Measurements from ENCODE around the gene ITIH4.
"Not testable (repeated sequence)": the region's sequence is repeated elsewhere in the genome, so short reads cannot be mapped to it uniquely, and the experiment has no call there.

Gene ITIH4

GRCh38 chr3:52779837-52780585, 50.5 kb downstream of the ITIH4 start:
- no peak for DNase-seq

DNA sequence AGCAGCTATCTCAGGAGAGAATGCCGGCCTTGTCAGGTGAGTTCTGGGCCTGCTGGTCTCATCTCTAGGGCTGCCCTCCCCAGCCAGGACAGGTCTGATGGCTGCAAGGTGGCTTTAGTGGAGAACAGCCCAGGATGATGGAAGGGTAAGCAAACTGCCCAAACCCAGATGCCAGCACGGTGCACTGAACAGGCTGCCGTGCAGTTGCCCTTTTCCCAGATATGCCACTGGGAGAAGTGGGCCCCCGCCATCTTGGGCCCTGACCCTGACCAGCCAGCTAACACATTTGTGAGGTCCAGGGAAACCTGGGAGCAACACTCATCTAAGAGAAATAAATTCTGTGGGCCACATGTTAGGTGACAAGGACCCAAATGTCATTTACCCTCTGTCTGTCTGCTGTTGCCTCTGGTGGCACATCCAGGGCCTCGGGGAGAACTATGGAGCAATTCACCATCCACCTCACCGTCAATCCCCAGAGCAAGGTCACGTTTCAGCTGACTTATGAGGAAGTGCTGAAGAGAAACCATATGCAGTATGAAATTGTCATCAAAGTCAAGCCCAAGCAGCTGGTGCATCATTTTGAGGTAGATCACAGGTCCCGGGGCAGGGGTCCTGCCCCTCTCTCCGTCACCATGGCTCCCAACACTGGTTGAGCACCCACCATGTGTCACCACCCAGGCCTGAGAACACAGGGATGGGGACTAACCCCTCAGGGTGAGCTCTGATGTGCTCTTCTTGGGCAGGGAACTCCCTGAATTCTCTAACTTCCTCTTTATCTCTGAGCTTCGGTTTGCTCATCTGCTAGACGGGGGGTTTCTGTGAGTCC, 51.2 kb downstream of the ITIH4 start:
- DNase-seq, result peak; percentile 79

GRCh38 chr3:52777959-52778805, 52.3 kb downstream of the ITIH4 start:
- DNase-seq, result peak; percentile 29

DNA sequence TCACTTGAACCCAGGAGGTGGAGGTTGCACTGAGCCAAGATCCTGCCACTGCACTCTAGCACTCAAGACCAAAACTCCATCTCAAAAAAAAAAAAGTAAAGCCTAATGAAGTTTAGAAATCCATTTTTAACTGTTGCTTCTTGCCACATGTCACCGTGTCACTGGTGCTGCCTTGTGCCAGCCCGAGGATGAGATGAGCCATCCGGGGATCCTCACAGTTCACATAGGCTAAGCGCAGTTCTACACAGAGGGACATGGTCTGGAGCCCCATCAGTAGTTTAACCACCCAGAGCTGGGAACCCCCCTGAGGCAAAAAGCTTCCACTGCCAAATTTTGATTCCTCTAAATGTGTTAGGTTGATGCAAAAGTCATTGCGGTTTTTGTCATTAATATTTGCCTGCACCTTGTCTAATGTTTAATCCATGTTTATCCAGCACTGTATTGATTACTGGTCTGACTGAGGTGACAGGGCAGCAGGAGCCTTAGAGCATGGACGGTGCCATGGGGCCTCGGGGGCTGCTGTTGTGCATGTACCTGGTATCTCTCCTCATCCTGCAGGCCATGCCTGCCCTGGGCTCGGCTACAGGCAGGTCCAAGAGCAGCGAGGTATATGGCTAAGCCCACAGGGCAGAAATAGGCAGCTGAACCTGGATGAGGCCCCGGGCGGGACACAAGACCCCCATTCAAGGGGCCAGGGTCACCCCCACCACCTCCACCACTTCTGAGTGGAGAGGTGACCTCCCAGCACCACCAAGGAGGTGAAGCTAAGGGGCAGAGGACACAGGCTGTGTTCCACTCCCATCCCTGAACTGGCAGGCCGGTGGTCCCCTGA, 53.1 kb downstream of the ITIH4 start, which contains the start of gene ITIH1:
TSS of gene ITIH1 (plus strand) at position 473 of the 832 bp plus-strand sequence. CDS start at position 490, 17 bp downstream.
- no peak for DNase-seq

GRCh38 chr3:52776486-52776885, 54.0 kb downstream of the ITIH4 start:
- not testable (repeated sequence) for DNase-seq

DNA sequence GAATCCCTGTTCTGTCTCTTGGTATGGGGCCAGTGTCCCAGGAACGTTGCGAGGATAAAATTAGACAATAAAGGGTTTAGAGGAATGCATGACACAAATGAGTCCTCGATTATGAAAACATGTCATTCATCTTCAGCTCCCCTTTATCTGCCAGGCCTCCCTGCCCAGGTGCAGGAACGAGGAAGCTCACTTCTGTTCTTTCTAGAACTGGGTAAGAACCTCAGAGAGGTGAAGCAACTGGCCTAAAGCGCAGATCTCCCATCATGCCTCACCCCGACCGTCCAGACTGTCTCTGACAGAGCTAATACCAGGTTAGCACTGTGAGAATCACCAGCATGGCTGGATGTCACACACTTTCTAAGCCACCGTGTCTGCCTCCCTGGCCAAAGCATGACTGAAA, 54.6 kb downstream of the ITIH4 start:
- DNase-seq, result no peak

GRCh38 chr3:52774901-52775864, 55.3 kb downstream of the ITIH4 start:
- DNase-seq, result peak; percentile 13

DNA sequence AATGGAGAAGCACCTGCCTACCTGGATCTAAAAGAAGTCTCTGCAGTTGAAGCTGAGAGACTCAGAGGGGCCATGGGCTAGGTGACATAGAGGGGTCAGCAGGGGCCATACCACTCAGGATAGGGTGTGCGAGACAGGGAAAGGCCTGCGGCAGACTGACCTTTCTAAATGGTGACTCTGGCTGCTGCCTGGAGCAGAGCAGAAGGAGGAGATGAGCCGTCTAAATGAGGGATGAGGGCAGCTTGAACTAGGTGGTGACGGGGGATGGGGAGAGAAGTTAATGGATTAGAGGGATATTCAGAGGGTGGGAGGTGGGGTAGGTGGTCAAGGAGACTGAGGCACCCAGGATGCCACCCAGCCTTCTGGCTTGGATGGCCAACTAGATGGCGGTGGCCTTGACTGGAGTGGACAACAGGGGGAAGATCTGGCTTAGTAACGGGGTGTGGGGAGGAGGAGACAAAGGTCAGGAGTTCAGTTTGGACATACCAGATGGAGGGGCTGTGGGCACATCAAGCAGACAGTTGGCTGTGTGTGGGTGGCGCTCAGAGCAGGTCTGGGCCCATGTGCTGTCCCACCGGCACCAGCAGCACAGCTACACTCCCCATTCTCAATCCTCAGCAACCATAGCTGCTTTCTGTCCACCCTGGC, 56.3 kb downstream of the ITIH4 start:
- no peak for DNase-seq

DNA sequence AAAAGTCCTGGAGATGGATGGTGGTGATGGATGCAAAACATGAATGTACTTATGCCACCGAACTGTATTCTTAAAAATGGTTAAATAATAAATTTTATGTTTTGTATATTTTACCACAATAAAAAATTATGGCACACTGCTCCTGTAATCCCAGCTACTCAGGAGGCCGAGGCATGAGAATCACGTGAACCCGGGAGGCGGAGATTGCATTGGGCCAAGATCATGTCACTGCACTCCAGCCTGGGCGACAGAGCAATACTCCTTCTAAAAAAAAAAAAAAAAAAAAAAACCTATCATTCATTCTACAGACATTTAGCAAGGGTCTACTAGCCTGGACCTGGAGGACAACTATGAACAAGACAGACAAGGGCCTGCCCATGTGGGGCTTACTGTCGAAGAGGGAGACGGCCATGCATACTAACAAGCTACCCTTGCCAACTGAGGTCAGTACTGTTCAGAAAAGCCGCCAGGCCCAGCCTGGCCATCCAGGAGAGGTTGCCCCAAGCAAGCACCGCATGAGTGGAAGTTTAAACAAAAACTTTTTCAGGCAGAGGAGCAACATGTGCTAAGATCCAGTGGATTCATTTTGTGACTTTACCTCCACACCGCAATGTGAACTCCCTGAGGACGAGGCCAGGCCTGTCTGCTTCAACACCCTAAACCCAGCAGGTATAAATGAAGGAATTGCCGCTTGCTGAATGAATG, 57.0 kb downstream of the ITIH4 start:
- DNase-seq, result no peak

- no peak for DNase-seq
These were observed 58.8 kb downstream of the ITIH4 start for GRCh38 chr3:52771702-52772101.

GRCh38 chr3:52771334-52771681, 59.2 kb downstream of the ITIH4 start:
- DNase-seq, result no peak

DNA sequence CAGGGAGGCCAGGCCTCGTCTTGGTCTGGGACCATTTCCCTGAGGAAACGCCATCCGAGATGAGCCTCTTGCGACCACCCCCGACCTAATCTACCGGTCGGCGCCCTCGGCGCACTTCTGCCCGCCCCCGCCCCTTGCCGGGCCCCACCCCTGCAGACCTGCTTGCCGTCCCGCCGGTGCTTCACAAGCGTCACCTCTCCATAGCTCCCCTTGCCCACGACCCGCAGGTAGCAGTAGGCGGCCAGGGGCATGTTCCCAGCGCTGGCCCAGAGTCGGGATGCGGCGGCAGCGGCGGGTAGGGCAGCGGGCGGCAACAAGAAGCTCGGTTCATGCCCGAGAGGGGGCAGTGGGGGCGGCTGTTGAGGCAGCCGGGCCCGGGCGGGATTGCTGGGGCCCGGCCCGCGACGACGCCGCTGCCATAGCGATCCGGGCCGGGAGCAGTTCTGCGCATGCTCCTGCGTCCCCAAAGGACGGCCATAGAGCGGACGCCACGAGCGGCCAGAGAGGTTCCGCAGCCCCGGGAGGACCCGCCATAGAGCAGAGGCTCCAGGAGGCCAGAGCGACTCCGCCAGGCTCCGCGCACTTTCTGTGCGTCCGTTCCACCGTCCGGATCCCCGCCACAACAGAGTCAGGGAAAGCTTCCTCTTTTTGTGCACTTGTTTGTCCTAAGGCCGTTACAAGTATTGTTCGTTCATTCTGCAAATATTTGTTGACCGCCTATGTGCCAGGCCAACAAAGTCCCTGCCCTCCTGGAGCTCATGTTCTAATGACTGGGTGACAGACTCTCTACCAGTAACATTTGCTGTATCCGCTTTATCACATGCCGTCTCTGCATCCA, 59.8 kb downstream of the ITIH4 start, which contains the start of gene NEK4:
TSS of gene NEK4 (minus strand) at position 445 of the 838 bp plus-strand sequence. CDS start at position 251, 194 bp downstream.
- peak; percentile 96 for DNase-seq

- no peak for DNase-seq
These were observed 60.6 kb downstream of the ITIH4 start for GRCh38 chr3:52769786-52770455.

GRCh38 chr3:52763466-52763865, 67.0 kb downstream of the ITIH4 start:
- DNase-seq, result peak; percentile 74
